Panc1 (cell line): Measurements from ENCODE around the gene WDR5B. TPM values are rescaled to one million over a fixed set of nuclear protein-coding genes. Genes with fewer than 3 reads are reported as not detected.
"Not testable (repeated sequence)": the region's sequence is repeated elsewhere in the genome, so short reads cannot be mapped to it uniquely, and the experiment has no call there.

Experiments used
- ATAC-seq: fragments of 200-7000 bp; cut with Tn5 transposase; 2 replicates; pipeline ENCODE4 v1.9.1; 2020; ENCODE audit warnings: mild to moderate bottlenecking, moderate library complexity
- BruUV-seq: library from RNA; stranded (reverse); fragments of 400-500 nt; replicated peaks from 2 replicates; lab custom pipeline; 2021; lab: Mats Ljungman, UMichigan
- CTCF ChIA-PET: fragments of 300-600 bp; sonication (Branson Sonifier 250); formaldehyde crosslinking; loops from one replicate; lab custom pipeline; 2022; ENCODE audit warnings: antibody characterized with exemption; lab: Charles Lee
- POLR2A ChIA-PET: fragments of 300-600 bp; sonication (Branson Sonifier 250); formaldehyde crosslinking; loops from one replicate; lab custom pipeline; 2022; ENCODE audit warnings: antibody characterized with exemption; lab: Charles Lee
- DNase-seq: peaks from one replicate; pipeline ENCODE4 v3.0.0-alpha.2; 2010; ENCODE audit warnings: low read depth, low spot score
- H3K27ac ChIP-seq: 2 replicates; pipeline ENCODE4 v1.5.1; 2011; ENCODE audit warnings: mild to moderate bottlenecking, low read length, inconsistent platforms
- H3K27me3 ChIP-seq: fragments of 200-500 bp; sonication (Bioruptor generic); 2 replicates; pipeline ENCODE4 v1.6.0; 2014; ENCODE audit warnings: low read length, inconsistent platforms; ENCODE audit not compliant: control insufficient read depth, insufficient read depth
- H3K36me3 ChIP-seq: fragments of 200-500 bp; sonication (Bioruptor generic); 2 replicates; pipeline ENCODE4 v1.5.1; 2014; ENCODE audit warnings: inconsistent platforms, mild to moderate bottlenecking, low read length, moderate library complexity; ENCODE audit not compliant: control insufficient read depth, insufficient read depth
- H3K4me1 ChIP-seq: 2 replicates; pipeline ENCODE4 v1.5.1; 2011; ENCODE audit warnings: inconsistent platforms, mild to moderate bottlenecking, low read length, moderate library complexity; ENCODE audit not compliant: control insufficient read depth, insufficient read depth
- H3K4me3 ChIP-seq, 2 experiments: 2 replicates each; pipeline ENCODE4 v1.5.1; 2011 to 2012; ENCODE audit warnings: low read depth in 2 of 2, low read length in 2 of 2, mild to moderate bottlenecking in 2 of 2, inconsistent platforms in 1 of 2, moderate library complexity in 1 of 2
- H3K9me3 ChIP-seq: fragments of 200-500 bp; sonication (Bioruptor generic); 2 replicates; pipeline ENCODE4 v1.5.1; 2014; ENCODE audit warnings: low read depth, mild to moderate bottlenecking, inconsistent platforms, low read length, moderate library complexity; ENCODE audit not compliant: control insufficient read depth, insufficient read depth
- POLR2AphosphoS5 ChIP-seq: IDR thresholded peaks from 2 replicates; pipeline ENCODE4 v1.6.1; 2012; ENCODE audit warnings: mild to moderate bottlenecking, low read depth, low read length, moderate library complexity
- REST ChIP-seq, 2 experiments: IDR thresholded peaks; 2 replicates each; pipeline ENCODE4 v1.6.1; 2011 to 2012; ENCODE audit warnings: low read depth in 2 of 2, control low read depth in 1 of 2, low read length in 1 of 2, mild to moderate bottlenecking in 1 of 2, moderate library complexity in 1 of 2; ENCODE audit not compliant: insufficient read depth in 1 of 2
- SIN3A ChIP-seq: IDR thresholded peaks from 2 replicates; pipeline ENCODE4 v1.6.1; 2012; ENCODE audit warnings: low read depth, mild to moderate bottlenecking, low read length, moderate library complexity, borderline replicate concordance; ENCODE audit not compliant: insufficient read depth
- TCF7L2 ChIP-seq: IDR thresholded peaks from 2 replicates; pipeline ENCODE4 v1.6.1; 2011; ENCODE audit warnings: mild to moderate bottlenecking, low read depth, low read length, inconsistent platforms
- in situ Hi-C: cut with HindIII; loops from 2 replicates; pipeline ENCODE4 v1.10.0; 2016; ENCODE audit warnings: low sequenced_read_pairs, low pct_unique_long_range_greater_than_20kb
- intact Hi-C: fragments of 100-400 bp; cut with micrococcal nuclease; formaldehyde crosslinking; loops from one replicate; pipeline ENCODE4 v1.10.0; 2022; ENCODE audit not compliant: unreplicated experiment
- total RNA-seq: library from RNA; stranded (reverse); gene quantifications from one replicate; pipeline ENCODE4 v1.2.1, GENCODE V29; 2021; ENCODE audit not compliant: unreplicated experiment
- TF ChIP-seq, protein P1 (sequence below): fragments of 450-650 bp; IDR thresholded peaks from 2 replicates; pipeline ENCODE4 v1.5.1; 2017; ENCODE audit warnings: mild to moderate bottlenecking

WDR5B gene
- total RNA-seq, 1 experiment from 2014 or later = 5.5 TPM

DNA sequence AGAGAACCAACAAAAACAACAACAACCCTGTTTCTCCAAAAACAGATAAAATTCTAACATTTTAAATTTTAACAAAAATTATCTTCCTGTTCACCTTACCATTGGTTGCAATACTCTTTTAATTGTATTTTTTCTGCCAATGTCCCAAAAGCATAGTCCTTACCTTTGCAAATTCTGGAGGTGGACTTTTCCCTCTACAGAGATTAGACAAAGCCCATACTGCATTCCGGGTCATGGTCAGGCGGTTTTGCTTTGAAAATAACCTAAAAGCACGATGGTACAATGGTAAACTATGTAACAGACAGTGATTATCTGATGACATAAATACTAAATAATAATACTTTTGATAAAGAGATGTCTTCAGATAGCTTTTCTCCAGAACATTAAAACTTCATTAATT is 35.5 kb upstream of the WDR5B start:
- Histone ChIP-seq H3K4me1 (no peaks in the 10 kb centered on the region), H3K27me3 (no peaks in the 10 kb centered on the region), H3K4me3 (no peak overlapping the region), H3K9me3 (no peaks in the 10 kb centered on the region), H3K36me3 (peaks cover 29% of the 10 kb centered on the region), H3K27ac (no peak overlapping the region)
- ChIA-PET POLR2A (no interaction called here), CTCF (no interaction called here)
- BruUV-seq = no TSS peak
- in situ Hi-C loops = no loop called here
- intact Hi-C loops = no loop called here
- ATAC-seq (no peak), DNase-seq (no peak)
- TF ChIP-seq, protein P1, sequence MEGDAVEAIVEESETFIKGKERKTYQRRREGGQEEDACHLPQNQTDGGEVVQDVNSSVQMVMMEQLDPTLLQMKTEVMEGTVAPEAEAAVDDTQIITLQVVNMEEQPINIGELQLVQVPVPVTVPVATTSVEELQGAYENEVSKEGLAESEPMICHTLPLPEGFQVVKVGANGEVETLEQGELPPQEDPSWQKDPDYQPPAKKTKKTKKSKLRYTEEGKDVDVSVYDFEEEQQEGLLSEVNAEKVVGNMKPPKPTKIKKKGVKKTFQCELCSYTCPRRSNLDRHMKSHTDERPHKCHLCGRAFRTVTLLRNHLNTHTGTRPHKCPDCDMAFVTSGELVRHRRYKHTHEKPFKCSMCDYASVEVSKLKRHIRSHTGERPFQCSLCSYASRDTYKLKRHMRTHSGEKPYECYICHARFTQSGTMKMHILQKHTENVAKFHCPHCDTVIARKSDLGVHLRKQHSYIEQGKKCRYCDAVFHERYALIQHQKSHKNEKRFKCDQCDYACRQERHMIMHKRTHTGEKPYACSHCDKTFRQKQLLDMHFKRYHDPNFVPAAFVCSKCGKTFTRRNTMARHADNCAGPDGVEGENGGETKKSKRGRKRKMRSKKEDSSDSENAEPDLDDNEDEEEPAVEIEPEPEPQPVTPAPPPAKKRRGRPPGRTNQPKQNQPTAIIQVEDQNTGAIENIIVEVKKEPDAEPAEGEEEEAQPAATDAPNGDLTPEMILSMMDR = no peak
- TF ChIP-seq TCF7L2 = no peak
- TF ChIP-seq REST (IDR thresholded peaks at IDR 0.05; ENCODE audit: insufficient read depth in 1 of 2, low read depth in 2 of 2, low read length in 1 of 2) = no peak
- TF ChIP-seq SIN3A = no peak
- no peak for TF ChIP-seq POLR2AphosphoS5

DNA sequence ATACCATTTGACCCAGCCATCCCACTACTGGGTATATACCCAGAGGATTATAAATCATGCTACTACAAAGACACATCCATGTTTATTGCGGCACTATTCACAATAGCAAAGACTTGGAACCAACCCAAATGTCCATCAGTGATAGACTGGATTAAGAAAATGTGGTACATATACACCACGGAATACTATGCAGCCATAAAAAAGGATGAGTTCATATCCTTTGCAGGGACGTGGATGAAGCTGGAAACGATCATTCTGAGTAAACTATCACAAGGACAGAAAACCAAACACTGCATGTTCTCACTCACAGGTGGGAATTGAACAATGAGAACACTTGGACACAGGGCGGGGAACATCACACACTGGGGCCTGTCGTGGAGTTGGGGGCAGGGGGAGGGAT is 32.4 kb upstream of the WDR5B start:
- H3K27me3 ChIP-seq, ATAC-seq, CTCF ChIA-PET, intact Hi-C loops, H3K4me1 ChIP-seq, in situ Hi-C loops, H3K9me3 ChIP-seq, POLR2A ChIA-PET, H3K27ac ChIP-seq, H3K4me3 ChIP-seq, DNase-seq, BruUV-seq: not testable (repeated sequence)
- peaks cover 17% of the 10 kb centered on the region for H3K36me3 ChIP-seq

DNA sequence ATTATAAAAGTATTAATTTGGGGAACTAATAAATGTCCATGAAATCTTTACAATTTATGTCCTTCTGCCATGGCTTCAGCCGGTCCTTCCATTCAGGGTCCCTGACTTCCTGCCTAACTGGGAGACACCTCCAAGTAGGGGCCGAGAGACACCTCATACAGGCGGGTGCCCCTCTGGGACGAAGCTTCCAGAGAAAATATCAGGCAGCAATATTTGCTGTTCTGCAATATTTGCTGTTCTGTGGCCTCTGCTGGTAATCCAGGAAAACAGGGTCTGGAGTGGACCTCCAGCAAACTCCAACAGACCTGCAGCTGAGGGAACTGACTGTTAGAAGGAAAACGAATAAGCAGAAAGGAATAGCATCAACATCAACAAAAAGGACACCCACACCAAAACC is 28.6 kb upstream of the WDR5B start:
- H3K4me1 ChIP-seq, CTCF ChIA-PET, ATAC-seq, POLR2A ChIA-PET, in situ Hi-C loops, H3K9me3 ChIP-seq, intact Hi-C loops, H3K4me3 ChIP-seq, H3K27ac ChIP-seq, H3K27me3 ChIP-seq, DNase-seq, BruUV-seq: not testable (repeated sequence)
- peaks cover 27% of the 10 kb centered on the region for H3K36me3 ChIP-seq

- in situ Hi-C loops, H3K9me3 ChIP-seq, H3K4me3 ChIP-seq, DNase-seq, H3K27me3 ChIP-seq, ATAC-seq, BruUV-seq, intact Hi-C loops, H3K4me1 ChIP-seq, H3K27ac ChIP-seq, CTCF ChIA-PET, POLR2A ChIA-PET: not testable (repeated sequence)
- peaks cover 23% of the 10 kb centered on the region for H3K36me3 ChIP-seq
Observed at GRCh38 chr3:122443762-122444490, 28.1 kb upstream of the WDR5B start.
